Stimulated activated naive B cell treated with anti-CD40 and anti-IgM and Interleukin-4, amounts not matched to agents 10 μg/mL and 1 μg/mL and 100 μg/mL, for 72 hours (primary cell): Measurements from ENCODE around the gene SSC4D.
"Not testable (repeated sequence)": the region's sequence is repeated elsewhere in the genome, so short reads cannot be mapped to it uniquely, and the experiment has no call there.

Experiments used
- ATAC-seq, 2 donors: fragments of 150-1000 bp; cut with Tn5 transposase; replicated peaks; 2 replicates each; pipeline ENCODE4 v1.10.0; 2021; ENCODE audit warnings: moderate library complexity in 1 of 2
- DNase-seq: peaks from one replicate; pipeline ENCODE4 v3.0.0; 2021
- H3K27ac Mint-ChIP-seq: one replicate; pipeline ENCODE4 v1.8.0; 2022; ENCODE audit warnings: mild to moderate bottlenecking, mixed read lengths
- H3K27me3 Mint-ChIP-seq, 2 donors: one replicate each; pipeline ENCODE4 v1.8.0; 2022; ENCODE audit warnings: mixed read lengths in 2 of 2
- H3K36me3 Mint-ChIP-seq, 2 donors: one replicate each; pipeline ENCODE4 v1.8.0; 2022; ENCODE audit warnings: mixed read lengths in 2 of 2, mild to moderate bottlenecking in 1 of 2
- H3K4me1 Mint-ChIP-seq, 2 donors: one replicate each; pipeline ENCODE4 v1.8.0; 2022; ENCODE audit warnings: mixed read lengths in 2 of 2, mild to moderate bottlenecking in 1 of 2
- H3K4me3 Mint-ChIP-seq, 2 donors: one replicate each; pipeline ENCODE4 v1.8.0; 2022; ENCODE audit warnings: mild to moderate bottlenecking in 2 of 2, mixed read lengths in 2 of 2, moderate library complexity in 1 of 2
- H3K9me3 Mint-ChIP-seq, 2 donors: one replicate each; pipeline ENCODE4 v1.8.0; 2022; ENCODE audit warnings: mixed read lengths in 2 of 2, mild to moderate bottlenecking in 1 of 2

SSC4D gene

DNA sequence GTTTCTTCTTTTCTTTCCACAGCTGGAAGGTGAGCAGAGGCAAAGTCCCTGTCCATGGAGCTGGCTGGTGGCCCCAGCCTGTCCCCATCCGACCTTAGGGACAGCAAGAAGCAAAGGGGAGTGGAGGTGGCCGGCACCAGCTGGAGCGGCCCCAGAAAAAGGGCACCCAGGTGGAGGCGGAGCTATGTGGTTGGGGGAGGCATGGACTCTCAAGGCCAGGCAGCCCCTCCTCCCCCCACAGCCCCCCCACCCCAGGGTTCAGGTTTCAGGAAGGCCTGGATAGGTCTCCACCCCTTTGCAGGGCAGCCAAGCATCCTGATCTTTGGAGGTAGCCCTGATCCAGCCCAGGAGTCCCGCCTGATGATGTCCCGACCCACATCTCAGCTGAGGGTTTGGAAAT, at the start of gene SSC4D:
Gene SSC4D, minus strand, starts transcription at position 161 of the 400 bp plus-strand sequence. CDS start 5,258 bp downstream, outside the sequence.
- H3K4me3 Mint-ChIP-seq: no peak within 1 kb of the TSS
- H3K27ac Mint-ChIP-seq: peak within 1 kb of the TSS; percentile 14
- ATAC-seq (no peak), DNase-seq (no peak)
- H3K4me1 Mint-ChIP-seq: no peaks in the 10 kb centered on the region
- H3K27me3 Mint-ChIP-seq: no peaks in the 10 kb centered on the region
- H3K36me3 Mint-ChIP-seq: peaks cover 3% of the 10 kb centered on the region in 2 donors
- no peaks in the 10 kb centered on the region for H3K9me3 Mint-ChIP-seq

DNA sequence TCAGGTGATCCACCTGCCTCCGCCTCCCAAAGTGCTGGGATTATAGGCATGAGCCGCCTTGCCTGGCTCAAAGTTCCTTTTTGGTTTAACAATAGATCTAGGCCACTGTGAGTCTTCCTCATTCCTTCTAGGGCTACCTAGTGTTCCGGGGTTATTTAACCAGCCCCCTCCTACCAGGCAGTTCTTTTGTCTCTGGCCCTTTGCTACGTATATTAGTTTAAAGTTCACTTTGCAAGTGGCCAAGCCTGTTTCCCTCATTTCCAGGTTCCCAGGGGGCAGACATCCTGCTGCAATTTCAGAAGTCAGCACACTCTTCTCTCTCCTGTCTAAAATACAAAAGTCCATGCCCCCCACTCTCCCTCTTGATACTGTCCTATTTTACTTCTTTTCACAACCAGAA, 49.0 kb upstream of the SSC4D start:
- not testable (repeated sequence) for H3K27ac Mint-ChIP-seq, H3K36me3 Mint-ChIP-seq, H3K27me3 Mint-ChIP-seq, H3K4me1 Mint-ChIP-seq, ATAC-seq, H3K9me3 Mint-ChIP-seq, DNase-seq, H3K4me3 Mint-ChIP-seq

- H3K9me3 Mint-ChIP-seq, ATAC-seq, H3K4me1 Mint-ChIP-seq: not testable (repeated sequence)
These were observed 47.5 kb upstream of the SSC4D start for GRCh38 chr7:76457017-76457416.

GRCh38 chr7:76445577-76446008, 36.1 kb upstream of the SSC4D start:
- Mint-ChIP-seq H3K27ac (peak overlapping the region; percentile 85), H3K4me3 (peak overlapping the region in 1 of 2 donors; percentile 36)
- not testable (repeated sequence) for H3K27me3 Mint-ChIP-seq, H3K9me3 Mint-ChIP-seq, H3K36me3 Mint-ChIP-seq, H3K4me1 Mint-ChIP-seq
- ATAC-seq: peak; percentile 91 to 94
- peak; percentile 26 for DNase-seq

More at GRCh38 chr7:76457017-76457416, 47.5 kb upstream of the SSC4D start:
- H3K4me3 Mint-ChIP-seq, H3K27me3 Mint-ChIP-seq, DNase-seq, H3K36me3 Mint-ChIP-seq, H3K27ac Mint-ChIP-seq: not testable (repeated sequence)

GRCh38 chr7:76443846-76444245, 34.3 kb upstream of the SSC4D start:
- peak; percentile 66 to 69 for ATAC-seq
- H3K9me3 Mint-ChIP-seq, H3K27ac Mint-ChIP-seq, H3K36me3 Mint-ChIP-seq, DNase-seq, H3K4me1 Mint-ChIP-seq, H3K27me3 Mint-ChIP-seq, H3K4me3 Mint-ChIP-seq: not testable (repeated sequence)

GRCh38 chr7:76442664-76443446, 33.4 kb upstream of the SSC4D start:
- H3K4me1 Mint-ChIP-seq, H3K36me3 Mint-ChIP-seq, DNase-seq, H3K27me3 Mint-ChIP-seq, H3K27ac Mint-ChIP-seq, ATAC-seq, H3K4me3 Mint-ChIP-seq, H3K9me3 Mint-ChIP-seq: not testable (repeated sequence)

DNA sequence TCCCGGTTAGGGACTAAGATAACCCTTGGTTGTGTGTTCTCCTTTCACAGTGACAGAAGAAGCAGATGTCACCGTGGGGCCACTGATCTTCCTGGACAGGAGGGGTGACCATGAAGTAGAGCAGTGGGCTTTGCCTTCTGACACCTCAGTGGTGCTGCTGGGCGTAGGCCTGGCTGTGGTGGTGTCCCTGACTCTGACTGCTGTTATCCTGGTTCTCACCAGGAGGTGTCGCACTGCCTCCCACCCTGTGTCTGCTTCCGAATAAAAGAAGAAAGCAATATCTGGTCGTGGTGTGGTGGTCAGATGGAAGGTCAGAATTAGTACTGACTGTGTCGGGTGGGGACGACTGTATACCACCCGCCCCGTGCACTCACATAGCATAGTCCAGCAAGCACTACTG, 32.3 kb upstream of the SSC4D start:
- peak; percentile 52 to 53 for ATAC-seq
- H3K4me1 Mint-ChIP-seq: not testable (repeated sequence)

GRCh38 chr7:76440404-76440803, 30.9 kb upstream of the SSC4D start:
- H3K27me3 Mint-ChIP-seq, ATAC-seq, DNase-seq, H3K4me3 Mint-ChIP-seq, H3K9me3 Mint-ChIP-seq, H3K36me3 Mint-ChIP-seq, H3K4me1 Mint-ChIP-seq, H3K27ac Mint-ChIP-seq: not testable (repeated sequence)

More for the DNA sequence above, 32.3 kb upstream of the SSC4D start:
- not testable (repeated sequence) for H3K9me3 Mint-ChIP-seq, H3K4me3 Mint-ChIP-seq, H3K27ac Mint-ChIP-seq, H3K36me3 Mint-ChIP-seq, H3K27me3 Mint-ChIP-seq, DNase-seq

DNA sequence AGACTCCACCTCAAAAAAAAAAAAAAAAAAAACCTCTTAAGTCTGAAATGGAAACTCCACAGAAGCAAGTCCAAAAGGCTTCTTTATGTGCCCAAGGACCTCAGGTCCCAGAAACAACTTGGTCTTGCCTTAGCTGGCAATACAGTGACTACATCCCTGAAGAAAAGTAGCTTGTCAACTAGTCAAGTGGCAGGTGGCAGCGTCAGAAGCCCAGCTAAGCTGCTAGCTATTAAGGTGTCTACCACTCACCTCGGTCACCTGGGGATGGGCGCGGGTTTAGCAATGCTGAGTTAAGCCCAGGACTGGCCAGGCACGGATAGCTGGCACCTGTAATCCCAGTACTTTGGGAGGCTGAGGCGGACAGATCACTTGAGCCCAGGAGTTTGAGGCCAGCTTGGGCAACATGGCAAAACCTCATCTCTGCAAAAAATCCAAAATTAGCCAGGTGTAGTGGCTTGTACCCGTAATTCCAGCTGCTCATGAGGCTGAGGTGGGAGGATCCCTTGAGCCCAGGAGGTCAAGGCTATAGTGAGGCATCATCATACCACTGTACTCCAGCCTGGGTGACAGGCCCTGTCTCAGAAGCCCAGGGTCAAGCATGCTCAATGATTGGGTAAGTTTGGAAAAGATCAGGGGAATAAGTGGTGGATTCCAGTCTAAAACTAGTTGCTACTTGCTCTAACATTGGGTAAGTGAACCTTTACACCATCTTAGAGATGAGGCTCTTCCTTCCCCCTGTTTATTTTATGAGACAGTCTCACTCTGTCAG, 29.8 kb upstream of the SSC4D start:
- H3K4me3 Mint-ChIP-seq: not testable (repeated sequence)

DNA sequence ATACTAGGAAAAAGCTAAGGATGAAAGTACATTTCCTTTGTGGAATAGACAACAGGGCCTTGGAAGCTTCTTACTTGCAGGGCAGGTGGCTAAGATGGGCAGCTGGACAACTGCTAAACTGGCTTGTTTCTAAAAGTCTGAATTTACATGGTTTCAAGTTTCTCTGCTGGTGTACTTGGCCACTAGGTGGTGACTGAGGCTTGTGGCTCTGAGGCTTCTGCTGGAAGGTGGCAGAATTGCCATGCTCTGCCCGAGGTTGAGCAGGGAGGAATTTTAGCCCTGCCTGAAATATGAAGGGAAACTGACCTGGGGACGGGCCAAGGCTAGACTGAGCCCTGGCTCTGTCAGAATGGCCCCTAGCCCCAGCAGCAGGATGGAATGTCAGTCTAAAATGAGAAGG, 28.4 kb upstream of the SSC4D start:
- not testable (repeated sequence) for H3K27me3 Mint-ChIP-seq, H3K36me3 Mint-ChIP-seq, H3K9me3 Mint-ChIP-seq, H3K4me3 Mint-ChIP-seq, H3K4me1 Mint-ChIP-seq, H3K27ac Mint-ChIP-seq
- DNase-seq (peak; percentile 45), ATAC-seq (peak; percentile 76 to 88)

More for the DNA sequence above, 29.8 kb upstream of the SSC4D start:
- H3K27ac Mint-ChIP-seq, H3K4me1 Mint-ChIP-seq, DNase-seq, ATAC-seq, H3K36me3 Mint-ChIP-seq, H3K27me3 Mint-ChIP-seq, H3K9me3 Mint-ChIP-seq: not testable (repeated sequence)

DNA sequence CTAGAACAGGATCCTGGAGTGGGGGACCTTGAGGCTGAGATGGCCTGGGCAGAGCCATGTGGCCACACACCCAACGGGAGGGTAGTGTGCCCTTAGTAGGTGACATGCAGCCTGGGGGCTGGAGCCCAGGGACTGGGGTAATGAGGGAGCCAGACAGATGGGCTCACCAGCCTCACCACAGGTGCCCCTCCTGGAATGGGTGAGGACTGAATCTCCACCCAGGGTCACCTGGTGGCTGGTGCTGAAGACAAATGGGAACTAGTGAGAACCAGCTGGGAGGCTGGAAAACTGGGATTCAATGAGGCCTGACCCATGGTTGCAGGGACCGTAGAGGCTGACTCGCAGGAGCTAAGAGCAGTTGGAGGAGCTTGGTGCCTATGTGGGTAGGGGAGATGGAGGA, 21.3 kb upstream of the SSC4D start:
- no peak for DNase-seq
- ATAC-seq: no peak
- no peak overlapping the region for H3K4me3 Mint-ChIP-seq
- peaks cover 2 to 11% of the 10 kb centered on the region in 2 donors for H3K4me1 Mint-ChIP-seq
- no peak overlapping the region for H3K27ac Mint-ChIP-seq
- H3K9me3 Mint-ChIP-seq: no peaks in the 10 kb centered on the region
- H3K36me3 Mint-ChIP-seq: peaks cover 0 to 1% of the 10 kb centered on the region in 2 donors
- no peaks in the 10 kb centered on the region for H3K27me3 Mint-ChIP-seq

DNA sequence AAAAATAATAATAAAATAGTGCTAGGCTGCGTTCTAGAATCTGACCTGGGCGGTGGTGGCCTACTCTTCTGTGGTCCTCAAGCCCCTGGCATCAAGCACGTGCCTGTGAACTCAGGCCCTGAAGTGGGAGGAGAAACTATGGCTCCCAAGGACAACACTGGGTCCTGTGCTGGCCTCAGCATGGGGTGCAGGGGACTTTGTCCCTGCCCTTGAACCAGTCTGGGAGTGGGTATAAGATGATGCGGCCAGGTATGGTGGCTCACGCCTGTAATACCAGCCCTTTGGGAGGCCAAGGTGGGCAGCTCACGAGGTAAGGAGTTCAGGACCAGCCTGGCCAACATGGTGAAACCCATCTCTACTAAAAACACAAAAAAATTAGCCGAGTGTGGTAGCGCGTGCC, 20.7 kb upstream of the SSC4D start:
- no peak for DNase-seq
- no peak overlapping the region for H3K4me3 Mint-ChIP-seq
- peaks cover 0 to 1% of the 10 kb centered on the region in 2 donors for H3K36me3 Mint-ChIP-seq
- H3K4me1 Mint-ChIP-seq: peaks cover 2 to 12% of the 10 kb centered on the region in 2 donors
- H3K27me3 Mint-ChIP-seq: no peaks in the 10 kb centered on the region
- no peak for ATAC-seq
- H3K27ac Mint-ChIP-seq: no peak overlapping the region
- no peaks in the 10 kb centered on the region for H3K9me3 Mint-ChIP-seq

DNA sequence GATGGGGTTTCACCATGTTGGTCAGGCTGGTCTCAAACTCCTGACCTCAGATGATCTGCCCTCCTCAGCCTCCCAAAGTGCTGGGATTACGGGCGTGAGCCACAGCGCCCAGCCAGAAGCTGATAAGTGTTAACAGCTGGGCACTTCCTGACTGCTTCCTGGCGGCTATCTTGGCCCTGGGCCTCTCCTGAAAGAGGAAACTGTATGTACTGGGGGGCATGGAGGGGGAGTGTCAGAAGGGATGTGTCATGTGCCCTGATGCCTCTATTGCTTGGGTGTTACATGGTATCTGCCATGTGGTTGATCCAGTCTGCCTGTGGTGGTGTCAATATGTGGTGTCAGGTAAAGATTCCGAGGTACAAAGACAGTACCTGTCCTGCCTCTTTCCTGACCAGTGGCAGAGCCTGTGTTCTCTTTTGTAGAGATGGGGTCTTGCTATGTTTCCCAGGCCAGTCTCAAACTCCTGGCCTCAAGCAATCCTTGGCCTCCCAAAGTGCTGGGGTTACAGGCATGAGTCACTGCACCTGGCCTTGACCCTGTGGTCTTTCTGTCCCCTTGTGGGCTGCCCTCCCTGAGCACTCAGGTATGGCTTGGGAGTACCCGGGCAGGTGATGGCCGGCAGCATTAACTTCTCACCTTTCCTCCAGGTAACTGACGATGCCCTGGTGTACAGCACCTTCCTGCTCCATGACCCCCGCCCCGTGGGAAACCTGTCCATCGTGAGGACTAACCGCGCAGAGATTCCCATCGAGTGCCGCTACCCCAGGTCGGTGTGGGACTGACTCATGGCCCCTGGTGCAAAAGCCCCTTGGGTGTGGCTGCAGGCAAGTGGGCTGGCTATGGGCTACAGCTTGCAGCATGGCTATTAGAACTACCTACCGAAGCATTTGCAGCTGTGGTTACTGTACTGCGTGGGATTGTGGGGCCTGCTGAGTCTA, 19.6 kb upstream of the SSC4D start:
- H3K27ac Mint-ChIP-seq: no peak overlapping the region
- ATAC-seq: no peak
- DNase-seq: no peak

More for the DNA sequence above, 19.6 kb upstream of the SSC4D start:
- H3K4me3 Mint-ChIP-seq: no peak overlapping the region
- no peaks in the 10 kb centered on the region for H3K9me3 Mint-ChIP-seq
- H3K27me3 Mint-ChIP-seq: peaks cover 0 to 2% of the 10 kb centered on the region in 2 donors
- peaks cover 10 to 20% of the 10 kb centered on the region in 2 donors for H3K4me1 Mint-ChIP-seq
- peaks cover 0 to 1% of the 10 kb centered on the region in 2 donors for H3K36me3 Mint-ChIP-seq
